SK-N-MC (cell line): ENCODE data around the gene GPR157.

Experiments
- EZH2 ChIP-seq: fragments of 200-600 bp; sonication (generic); IDR thresholded peaks from one replicate; pipeline ENCODE4 v1.6.1; 2017; ENCODE audit warnings: antibody characterized with exemption
- FOXP2 ChIP-seq: optimal IDR thresholded peaks from 2 replicates; pipeline ENCODE3; 2011; ENCODE audit warnings: mild to moderate bottlenecking, moderate library complexity; ENCODE audit not compliant: insufficient read depth; ENCODE audit errors: extremely low read length, control extremely low read depth
- POLR2AphosphoS5 ChIP-seq: IDR thresholded peaks from 2 replicates; pipeline ENCODE4 v1.6.1; 2012; ENCODE audit warnings: mild to moderate bottlenecking, low read depth, low read length, borderline replicate concordance

- no peak for TF ChIP-seq POLR2AphosphoS5
- no peak for TF ChIP-seq EZH2
- no peak for TF ChIP-seq FOXP2
Measured at GRCh38 chr1:9062021-9062471, 66.9 kb downstream of the GPR157 start.
